ENCODE measurements around the gene POLR3B.

DNA sequence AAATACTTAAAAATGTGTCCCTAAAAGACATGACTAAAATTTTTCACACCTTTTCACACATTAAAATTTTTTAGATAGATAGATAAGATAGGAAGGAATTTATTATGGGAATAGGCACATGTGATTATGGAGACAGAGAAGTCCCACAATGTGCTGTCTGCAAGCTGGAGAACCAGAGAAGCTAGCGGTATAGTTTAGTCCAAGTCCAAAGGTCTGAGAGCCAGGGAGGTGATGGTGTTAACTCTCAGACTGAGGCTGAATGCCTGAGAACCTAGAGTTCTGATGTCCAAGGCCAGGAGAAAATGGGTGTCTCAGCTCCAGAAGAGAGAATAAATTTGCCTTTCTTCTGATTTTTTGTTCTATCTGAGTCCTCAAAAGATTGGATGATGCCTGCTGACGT is 65.7 kb downstream of the POLR3B start:
- TF ChIP-seq, protein P1, sequence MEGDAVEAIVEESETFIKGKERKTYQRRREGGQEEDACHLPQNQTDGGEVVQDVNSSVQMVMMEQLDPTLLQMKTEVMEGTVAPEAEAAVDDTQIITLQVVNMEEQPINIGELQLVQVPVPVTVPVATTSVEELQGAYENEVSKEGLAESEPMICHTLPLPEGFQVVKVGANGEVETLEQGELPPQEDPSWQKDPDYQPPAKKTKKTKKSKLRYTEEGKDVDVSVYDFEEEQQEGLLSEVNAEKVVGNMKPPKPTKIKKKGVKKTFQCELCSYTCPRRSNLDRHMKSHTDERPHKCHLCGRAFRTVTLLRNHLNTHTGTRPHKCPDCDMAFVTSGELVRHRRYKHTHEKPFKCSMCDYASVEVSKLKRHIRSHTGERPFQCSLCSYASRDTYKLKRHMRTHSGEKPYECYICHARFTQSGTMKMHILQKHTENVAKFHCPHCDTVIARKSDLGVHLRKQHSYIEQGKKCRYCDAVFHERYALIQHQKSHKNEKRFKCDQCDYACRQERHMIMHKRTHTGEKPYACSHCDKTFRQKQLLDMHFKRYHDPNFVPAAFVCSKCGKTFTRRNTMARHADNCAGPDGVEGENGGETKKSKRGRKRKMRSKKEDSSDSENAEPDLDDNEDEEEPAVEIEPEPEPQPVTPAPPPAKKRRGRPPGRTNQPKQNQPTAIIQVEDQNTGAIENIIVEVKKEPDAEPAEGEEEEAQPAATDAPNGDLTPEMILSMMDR (IDR thresholded peaks at IDR 0.05): no peak
- TF ChIP-seq ZFX (IDR thresholded peaks at IDR 0.05; ENCODE audit: borderline replicate concordance): no peak

Data from 22Rv1 (cell line).